HepG2 (cell line): ENCODE results near the gene CNPY1. TPM values are rescaled to one million over a fixed set of nuclear protein-coding genes. Genes with fewer than 3 reads are reported as not detected.

ENCODE experiments used
- ATAC-seq: fragments of 200-7000 bp; cut with Tn5 transposase; 3 replicates; pipeline ENCODE4 v1.9.1; 2020; ENCODE audit warnings: mild to moderate bottlenecking, moderate library complexity
- BruUV-seq: library from RNA; stranded (reverse); fragments of 400-500 nt; replicated peaks from 2 replicates; lab custom pipeline; 2021; lab: Mats Ljungman, UMichigan
- CTCF ChIA-PET: fragments of 300-600 bp; formaldehyde crosslinking; extraction: SDS; loops from one replicate; lab custom pipeline; 2021; ENCODE audit warnings: low total read pairs, inconsistent platforms, low intra/inter-chr PET ratio; lab: Yijun Ruan, JAX
- POLR2A ChIA-PET: fragments of 350-600 bp; sonication (Branson Sonifier 250); formaldehyde crosslinking; loops from one replicate; lab custom pipeline; 2020; ENCODE audit warnings: antibody characterized with exemption, inconsistent platforms; lab: Yijun Ruan, JAX
- DNase-seq: peaks from one replicate; pipeline ENCODE4 v3.0.0-alpha.2; 2015; ENCODE audit warnings: low spot score
- FAIRE-seq: peaks from 3 replicates; lab custom pipeline; 2011; peaks lifted over from hg19 to GRCh38; lab: Jason Lieb, UNC
- H2AFZ ChIP-seq: one replicate; pipeline ENCODE4 v1.6.1; 2011; ENCODE audit warnings: low read length, inconsistent platforms
- H3K27ac ChIP-seq: fragments of 300-600 bp; 3 replicates; pipeline ENCODE4 v1.8.0; 2011; ENCODE audit warnings: mixed run types, mild to moderate bottlenecking, mixed read lengths, low read length, inconsistent platforms; ENCODE audit not compliant: insufficient read depth; ENCODE audit errors: extremely low read length
- H3K27me3 ChIP-seq, 2 experiments: fragments of 200-600 bp in 1 of 2; 2 replicates in 1 of 2; 3 replicates in 1 of 2; pipeline versions ENCODE4 v1.6.0 to v1.8.0; 2011; ENCODE audit warnings: low read length in 2 of 2, mild to moderate bottlenecking in 2 of 2, moderate library complexity in 2 of 2, inconsistent platforms in 1 of 2; ENCODE audit not compliant: insufficient read depth in 2 of 2, control insufficient read depth in 1 of 2
- H3K36me3 ChIP-seq, 2 experiments: fragments of 200-600 bp in 1 of 2; replicated peaks in 1 of 2; 2 replicates in 1 of 2; 3 replicates in 1 of 2; pipeline versions ENCODE4 v1.5.1 to v1.8.0; 2011; ENCODE audit warnings: low read length in 2 of 2, inconsistent platforms in 1 of 2; ENCODE audit not compliant: insufficient read depth in 2 of 2, control insufficient read depth in 1 of 2
- H3K4me1 ChIP-seq: 2 replicates; pipeline ENCODE4 v1.5.1; 2012; ENCODE audit warnings: low read length, inconsistent platforms; ENCODE audit not compliant: insufficient read depth
- H3K4me2 ChIP-seq: 2 replicates; pipeline ENCODE4 v1.6.0; 2011; ENCODE audit warnings: low read depth, low read length, inconsistent platforms
- H3K4me3 ChIP-seq, 3 experiments: fragments of 200-600 bp in 1 of 3; sonication (generic), shearing (Covaris generic) in 1 of 3; replicated peaks in 1 of 3; 2 replicates each; pipeline ENCODE4 v1.5.1; 2011 to 2016; ENCODE audit warnings: low read length in 3 of 3, inconsistent platforms in 2 of 3, low read depth in 2 of 3, mild to moderate bottlenecking in 2 of 3, control low read depth in 1 of 3, mixed read lengths in 1 of 3; ENCODE audit not compliant: insufficient read depth in 1 of 3
- H3K79me2 ChIP-seq: one replicate; pipeline ENCODE4 v1.6.1; 2011; ENCODE audit warnings: low read length, inconsistent platforms; ENCODE audit not compliant: insufficient read depth
- H3K9ac ChIP-seq: 2 replicates; pipeline ENCODE4 v1.6.0; 2011; ENCODE audit warnings: mild to moderate bottlenecking, low read depth, low read length, inconsistent platforms; ENCODE audit not compliant: insufficient read depth
- H3K9me3 ChIP-seq: 2 replicates; pipeline ENCODE4 v1.5.1; 2012; ENCODE audit warnings: mild to moderate bottlenecking, low read length
- H4K20me1 ChIP-seq: 2 replicates; pipeline ENCODE4 v1.6.0; 2011; ENCODE audit warnings: inconsistent platforms, mild to moderate bottlenecking, low read length, moderate library complexity; ENCODE audit not compliant: insufficient read depth
- HOXA7 ChIP-seq: sonication (generic); formaldehyde crosslinking; IDR thresholded peaks from 2 replicates; pipeline ENCODE4 v1.8.1; 2022; ENCODE audit warnings: mild to moderate bottlenecking, missing genetic modification reagents, moderate library complexity
- HOXD1 ChIP-seq: sonication (generic); formaldehyde crosslinking; IDR thresholded peaks from 2 replicates; pipeline ENCODE4 v1.5.0; 2020; ENCODE audit warnings: missing genetic modification reagents
- MXD3 ChIP-seq: IDR thresholded peaks from 2 replicates; pipeline ENCODE4 v1.6.1; 2016; ENCODE audit warnings: mild to moderate bottlenecking, missing biosample characterization, missing genetic modification reagents
- NR2F6 ChIP-seq, 2 experiments: IDR thresholded peaks; 2 replicates each; pipeline ENCODE4 v1.6.1; 2016; ENCODE audit warnings: antibody characterized with exemption in 1 of 2, mild to moderate bottlenecking in 1 of 2
- PPARG ChIP-seq: conservative IDR thresholded peaks from 2 replicates; pipeline ENCODE4 v1.6.1; 2016; ENCODE audit warnings: missing biosample characterization, missing genetic modification reagents
- TP53 ChIP-seq: sonication (generic); formaldehyde crosslinking; conservative IDR thresholded peaks from 2 replicates; pipeline ENCODE4 v1.4.0; 2020; ENCODE audit warnings: missing genetic modification reagents
- ZBTB49 ChIP-seq: sonication (generic); formaldehyde crosslinking; IDR thresholded peaks from 2 replicates; pipeline ENCODE4 v1.4.0; 2020; ENCODE audit warnings: missing genetic modification reagents, borderline replicate concordance
- WGBS: methylation state at CpG from one replicate; pipeline ENCODE4 v1.1.6; 2017; ENCODE audit warnings: low lambda C conversion rate; 5-methylcytosine and 5-hydroxymethylcytosine counted together
- in situ Hi-C: cut with HindIII; loops from 2 replicates; pipeline ENCODE4 v1.10.0; 2017; ENCODE audit warnings: low pct_unique_long_range_greater_than_20kb; ENCODE audit not compliant: extremely low pct_ligation_motif_present
- intact Hi-C: fragments of 100-400 bp; cut with micrococcal nuclease; formaldehyde crosslinking; loops from one replicate; pipeline ENCODE4 v1.10.0; 2022; ENCODE audit not compliant: unreplicated experiment
- polyA plus RNA-seq, 8 experiments: library from polyadenylated mRNA; depleted of rRNA in 3 of 8; stranded (reverse) in 7 of 8; unstranded in 1 of 8; fragments of >200 nt; fragmentation: Illumina TruSeq in 4 of 8; extraction: Trizol in 4 of 8; gene quantifications; 2 replicates each; pipeline versions ENCODE4 v1.2.1 to v1.2.3, GENCODE V29; 2011 to 2016; ENCODE audit warnings: low read depth in 4 of 8, missing spikeins in 1 of 8, mixed read lengths in 1 of 8; ENCODE audit not compliant: insufficient read depth in 1 of 8
- total RNA-seq, 5 experiments: library from RNA; depleted of rRNA; stranded (reverse); fragments of >200 nt; fragmentation: Illumina TruSeq; extraction: Trizol; gene quantifications; 2 replicates each; pipeline ENCODE4 v1.2.3, GENCODE V29; 2016; ENCODE audit warnings: low read depth in 1 of 5
- TF ChIP-seq, protein P1 (sequence below): sonication (generic); formaldehyde crosslinking; IDR thresholded peaks from 2 replicates; pipeline ENCODE4 v1.5.0; 2020; ENCODE audit warnings: missing genetic modification reagents, mild to moderate bottlenecking, borderline replicate concordance
- TF ChIP-seq, protein P2 (sequence below), 2 experiments: sonication (generic) in 1 of 2; formaldehyde crosslinking in 1 of 2; IDR thresholded peaks; 2 replicates each; pipeline versions ENCODE4 v1.4.0 to v1.6.1; 2018 to 2020; ENCODE audit warnings: missing genetic modification reagents in 2 of 2, borderline replicate concordance in 1 of 2, low read depth in 1 of 2, mild to moderate bottlenecking in 1 of 2, missing biosample characterization in 1 of 2

Gene CNPY1
- total and polyA plus RNA-seq, 2 of the 13 experiments (the other 11 are each of a cell fraction or from before 2014, with no cell fraction given): not detected

GRCh38 chr7:155521007-155521742 lies 25.2 kb downstream of the CNPY1 start (continued):
- TF ChIP-seq MXD3 (CRISPR knock-in tag) (no peak), HOXD1 (CRISPR knock-in tag) (no peak), ZBTB49 (CRISPR knock-in tag) (no peak), NR2F6 (IDR thresholded peaks at IDR 0.05) (no peak), NR2F6 (CRISPR knock-in tag; IDR thresholded peaks at IDR 0.05) (no peak), HOXA7 (CRISPR knock-in tag) (no peak), PPARG (no peak)
- TF ChIP-seq, protein P1, sequence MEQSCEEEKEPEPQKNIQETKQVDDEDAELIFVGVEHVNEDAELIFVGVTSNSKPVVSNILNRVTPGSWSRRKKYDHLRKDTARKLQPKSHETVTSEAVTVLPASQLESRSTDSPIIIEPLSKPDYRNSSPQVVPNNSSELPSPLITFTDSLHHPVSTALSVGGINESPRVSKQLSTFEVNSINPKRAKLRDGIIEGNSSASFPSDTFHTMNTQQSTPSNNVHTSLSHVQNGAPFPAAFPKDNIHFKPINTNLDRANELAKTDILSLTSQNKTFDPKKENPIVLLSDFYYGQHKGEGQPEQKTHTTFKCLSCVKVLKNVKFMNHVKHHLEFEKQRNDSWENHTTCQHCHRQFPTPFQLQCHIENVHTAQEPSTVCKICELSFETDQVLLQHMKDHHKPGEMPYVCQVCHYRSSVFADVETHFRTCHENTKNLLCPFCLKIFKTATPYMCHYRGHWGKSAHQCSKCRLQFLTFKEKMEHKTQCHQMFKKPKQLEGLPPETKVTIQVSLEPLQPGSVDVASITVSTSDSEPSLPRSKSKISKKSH (CRISPR knock-in tag): no peak

- Histone ChIP-seq H4K20me1 (no peaks in the 10 kb centered on the region), H3K4me3 (no peak overlapping the region), H3K27me3 (peaks cover 7 to 87% of the 10 kb centered on the region in 2 experiments; a peak in 4 of 5 replicates), H3K79me2 (no peaks in the 10 kb centered on the region), H3K9ac (no peak overlapping the region), H3K36me3 (no peaks in the 10 kb centered on the region), H3K4me2 (no peak overlapping the region), H3K27ac (no peak overlapping the region), H2AFZ (no peak overlapping the region), H3K4me1 (no peaks in the 10 kb centered on the region), H3K9me3 (no peaks in the 10 kb centered on the region)
- 2% methylated on average over 7 of the region's 7 CpGs for WGBS
- ChIA-PET POLR2A (no interaction called here), CTCF (no interaction called here)
- no peak for FAIRE-seq
- DNase-seq: no peak
- intact Hi-C loops (no loop called here), in situ Hi-C loops (no loop called here)
- no peak for ATAC-seq
- BruUV-seq: no TSS peak
- no peak for TF ChIP-seq TP53 (CRISPR knock-in tag)
- TF ChIP-seq, protein P2, sequence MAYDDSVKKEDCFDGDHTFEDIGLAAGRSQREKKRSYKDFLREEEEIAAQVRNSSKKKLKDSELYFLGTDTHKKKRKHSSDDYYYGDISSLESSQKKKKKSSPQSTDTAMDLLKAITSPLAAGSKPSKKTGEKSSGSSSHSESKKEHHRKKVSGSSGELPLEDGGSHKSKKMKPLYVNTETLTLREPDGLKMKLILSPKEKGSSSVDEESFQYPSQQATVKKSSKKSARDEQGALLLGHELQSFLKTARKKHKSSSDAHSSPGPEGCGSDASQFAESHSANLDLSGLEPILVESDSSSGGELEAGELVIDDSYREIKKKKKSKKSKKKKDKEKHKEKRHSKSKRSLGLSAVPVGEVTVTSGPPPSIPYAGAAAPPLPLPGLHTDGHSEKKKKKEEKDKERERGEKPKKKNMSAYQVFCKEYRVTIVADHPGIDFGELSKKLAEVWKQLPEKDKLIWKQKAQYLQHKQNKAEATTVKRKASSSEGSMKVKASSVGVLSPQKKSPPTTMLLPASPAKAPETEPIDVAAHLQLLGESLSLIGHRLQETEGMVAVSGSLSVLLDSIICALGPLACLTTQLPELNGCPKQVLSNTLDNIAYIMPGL (CRISPR knock-in tag; IDR thresholded peaks at IDR 0.05; ENCODE audit: borderline replicate concordance in 1 of 2, low read depth in 1 of 2): no peak
Measured at GRCh38 chr7:155520114-155520513, 26.2 kb downstream of the CNPY1 start.
